Measurements from ENCODE around the gene PBX1. TPM values are rescaled to one million over a fixed set of nuclear protein-coding genes. Genes with fewer than 3 reads are reported as not detected.

Gene PBX1
- total RNA-seq, 1 experiment from 2014 or later = 9.8 TPM

GRCh38 chr1:164557270-164557669 lies 1.7 kb upstream of the PBX1 start:
- Histone ChIP-seq H3K9ac (ENCODE audit: low read length) (no peak overlapping the region), H3K79me2 (ENCODE audit: low read length) (0 out of 2 replicates have a peak, but pooled peaks cover 5% of the 10 kb centered on the region), H3K9me2 (replicated peaks; ENCODE audit: low read length) (no peaks in the 10 kb centered on the region), H3K4me1 (ENCODE audit: insufficient read depth, low read length) (peaks cover 10% of the 10 kb centered on the region), H3K4me2 (ENCODE audit: low read length) (no peak overlapping the region), H3K27ac (ENCODE audit: low read length) (no peak overlapping the region), H3K4me3 (ENCODE audit: low read length) (no peak overlapping the region), H3K27me3 (ENCODE audit: low read length) (no peaks in the 10 kb centered on the region), H3F3A (ENCODE audit: low read length, unreplicated experiment) (no peaks in the 10 kb centered on the region), H3K9me3 (ENCODE audit: low read length) (0 out of 2 replicates have a peak, but pooled peaks cover 4% of the 10 kb centered on the region), H4K20me1 (ENCODE audit: low read length) (no peaks in the 10 kb centered on the region), H3K36me3 (ENCODE audit: low read depth, low read length) (no peaks in the 10 kb centered on the region), H2AFZ (ENCODE audit: low read length) (peak overlapping the region; percentile 82; the same call in 1 of the 2 replicates)
- no TSS peak for BruUV-seq (replicated peaks)
- ChIA-PET CTCF (no interaction called here), POLR2A (ENCODE audit: unreplicated experiment) (no interaction called here)
- intact Hi-C loops (cut with micrococcal nuclease) = no loop called here
- ATAC-seq = no peak
- peak; percentile 31 for DNase-seq
- TF ChIP-seq, protein P1, sequence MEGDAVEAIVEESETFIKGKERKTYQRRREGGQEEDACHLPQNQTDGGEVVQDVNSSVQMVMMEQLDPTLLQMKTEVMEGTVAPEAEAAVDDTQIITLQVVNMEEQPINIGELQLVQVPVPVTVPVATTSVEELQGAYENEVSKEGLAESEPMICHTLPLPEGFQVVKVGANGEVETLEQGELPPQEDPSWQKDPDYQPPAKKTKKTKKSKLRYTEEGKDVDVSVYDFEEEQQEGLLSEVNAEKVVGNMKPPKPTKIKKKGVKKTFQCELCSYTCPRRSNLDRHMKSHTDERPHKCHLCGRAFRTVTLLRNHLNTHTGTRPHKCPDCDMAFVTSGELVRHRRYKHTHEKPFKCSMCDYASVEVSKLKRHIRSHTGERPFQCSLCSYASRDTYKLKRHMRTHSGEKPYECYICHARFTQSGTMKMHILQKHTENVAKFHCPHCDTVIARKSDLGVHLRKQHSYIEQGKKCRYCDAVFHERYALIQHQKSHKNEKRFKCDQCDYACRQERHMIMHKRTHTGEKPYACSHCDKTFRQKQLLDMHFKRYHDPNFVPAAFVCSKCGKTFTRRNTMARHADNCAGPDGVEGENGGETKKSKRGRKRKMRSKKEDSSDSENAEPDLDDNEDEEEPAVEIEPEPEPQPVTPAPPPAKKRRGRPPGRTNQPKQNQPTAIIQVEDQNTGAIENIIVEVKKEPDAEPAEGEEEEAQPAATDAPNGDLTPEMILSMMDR (conservative IDR thresholded peaks at IDR 0.05; ENCODE audit: low read depth, low read length) = no peak
- TF ChIP-seq EZH2 (IDR thresholded peaks at IDR 0.05; ENCODE audit: low read length, unreplicated experiment) = no peak
- TF ChIP-seq EZH2phosphoT487 (IDR thresholded peaks at IDR 0.05; ENCODE audit: borderline replicate concordance, low read length) = no peak

- ChIA-PET POLR2A (ENCODE audit: unreplicated experiment) (interaction anchor here (0.9 kb wide), 2 partner anchors 43 to 235 kb away, joined by 4 to 20 read pairs; no protein-coding TSS in a partner anchor), CTCF (interaction anchor here (0.6 to 1.3 kb wide), 5 partner anchors 48 to 228 kb away, joined by 3 to 8 read pairs (median 4); no protein-coding TSS in a partner anchor)
- H3K4me2 ChIP-seq (ENCODE audit: low read length) = peak overlapping the region; percentile 84
- H3K9ac ChIP-seq (ENCODE audit: low read length) = peak overlapping the region; percentile 52
- H3K4me1 ChIP-seq (ENCODE audit: insufficient read depth, low read length) = peaks cover 10% of the 10 kb centered on the region
- H3K36me3 ChIP-seq (ENCODE audit: low read depth, low read length) = no peaks in the 10 kb centered on the region
- 0 out of 2 replicates have a peak, but pooled peaks cover 5% of the 10 kb centered on the region for H3K79me2 ChIP-seq (ENCODE audit: low read length)
- ATAC-seq (peak; percentile 16), DNase-seq (peak; percentile 44)
- intact Hi-C loops (cut with micrococcal nuclease) = loop anchor here (2.0 kb wide), 4 partner anchors 45 to 157 kb away; no protein-coding TSS in a partner anchor
- H4K20me1 ChIP-seq (ENCODE audit: low read length) = no peaks in the 10 kb centered on the region
- H3K27ac ChIP-seq (ENCODE audit: low read length) = no peak overlapping the region
- peak overlapping the region; percentile 71 for H3K4me3 ChIP-seq (ENCODE audit: low read length)
- H3K27me3 ChIP-seq (ENCODE audit: low read length) = no peaks in the 10 kb centered on the region
- no peaks in the 10 kb centered on the region for H3K9me2 ChIP-seq (replicated peaks; ENCODE audit: low read length)
- TF ChIP-seq EZH2phosphoT487 (IDR thresholded peaks at IDR 0.05; ENCODE audit: borderline replicate concordance, low read length) (no peak), EZH2 (IDR thresholded peaks at IDR 0.05; ENCODE audit: low read length, unreplicated experiment) (no peak)
- TF ChIP-seq, protein P1 (conservative IDR thresholded peaks at IDR 0.05; ENCODE audit: low read depth, low read length) = no peak
- peak overlapping the region; percentile 96 for H2AFZ ChIP-seq (ENCODE audit: low read length)
- H3F3A ChIP-seq (ENCODE audit: low read length, unreplicated experiment) = no peaks in the 10 kb centered on the region
- H3K9me3 ChIP-seq (ENCODE audit: low read length) = no peaks in the 10 kb centered on the region
- no TSS peak for BruUV-seq (replicated peaks)
Observed at GRCh38 chr1:164559342-164560051, 513 bp downstream of the PBX1 start.

- Histone ChIP-seq H3K27ac (ENCODE audit: low read length) (no peak overlapping the region), H3K9me3 (ENCODE audit: low read length) (no peaks in the 10 kb centered on the region), H4K20me1 (ENCODE audit: low read length) (no peaks in the 10 kb centered on the region), H3K9ac (ENCODE audit: low read length) (peak overlapping the region; percentile 52), H3K79me2 (ENCODE audit: low read length) (0 out of 2 replicates have a peak, but pooled peaks cover 5% of the 10 kb centered on the region), H3K9me2 (replicated peaks; ENCODE audit: low read length) (no peaks in the 10 kb centered on the region), H3K27me3 (ENCODE audit: low read length) (no peaks in the 10 kb centered on the region), H3K4me3 (ENCODE audit: low read length) (peak overlapping the region; percentile 71), H3F3A (ENCODE audit: low read length, unreplicated experiment) (no peaks in the 10 kb centered on the region), H3K36me3 (ENCODE audit: low read depth, low read length) (no peaks in the 10 kb centered on the region), H3K4me1 (ENCODE audit: insufficient read depth, low read length) (peaks cover 10% of the 10 kb centered on the region), H2AFZ (ENCODE audit: low read length) (peak overlapping the region; percentile 96), H3K4me2 (ENCODE audit: low read length) (peak overlapping the region; percentile 84)
- ATAC-seq (no peak), DNase-seq (peak; percentile 6)
- TF ChIP-seq EZH2 (IDR thresholded peaks at IDR 0.05; ENCODE audit: low read length, unreplicated experiment) = no peak
- TF ChIP-seq, protein P1 (conservative IDR thresholded peaks at IDR 0.05; ENCODE audit: low read depth, low read length) = no peak
- TF ChIP-seq EZH2phosphoT487 (IDR thresholded peaks at IDR 0.05; ENCODE audit: borderline replicate concordance, low read length) = no peak
- BruUV-seq (replicated peaks) = TSS peak; percentile 49
- ChIA-PET CTCF (interaction anchor here (0.6 to 0.7 kb wide), 2 partner anchors 50 to 120 kb away, joined by 3 to 4 read pairs; no protein-coding TSS in a partner anchor), POLR2A (ENCODE audit: unreplicated experiment) (no interaction called here)
- intact Hi-C loops (cut with micrococcal nuclease) = no loop called here
Observed at GRCh38 chr1:164560121-164560541, 1.1 kb downstream of the PBX1 start.
